HG02884 (cell line): ENCODE results near the gene ABT1.
"Not testable (repeated sequence)": the region's sequence is repeated elsewhere in the genome, so short reads cannot be mapped to it uniquely, and the experiment has no call there.

ENCODE experiments used
- ATAC-seq: cut with Tn5 transposase; IDR thresholded peaks from one replicate; pipeline ENCODE4 v1.9.1; 2021; ENCODE audit warnings: mild to moderate bottlenecking, moderate library complexity; ENCODE audit not compliant: unreplicated experiment

The ABT1 gene

GRCh38 chr6:26596579-26597388 is at the start of gene ABT1:
Gene ABT1 (plus strand): TSS chr6:26596953. CDS start chr6:26596983, 30 bp downstream.
- ATAC-seq, result peak; percentile 68

- not testable (repeated sequence) for ATAC-seq
Observed at GRCh38 chr6:26547363-26547762, 49.4 kb upstream of the ABT1 start.

- ATAC-seq, result no peak
Observed at GRCh38 chr6:26550250-26550993, 46.3 kb upstream of the ABT1 start.

DNA sequence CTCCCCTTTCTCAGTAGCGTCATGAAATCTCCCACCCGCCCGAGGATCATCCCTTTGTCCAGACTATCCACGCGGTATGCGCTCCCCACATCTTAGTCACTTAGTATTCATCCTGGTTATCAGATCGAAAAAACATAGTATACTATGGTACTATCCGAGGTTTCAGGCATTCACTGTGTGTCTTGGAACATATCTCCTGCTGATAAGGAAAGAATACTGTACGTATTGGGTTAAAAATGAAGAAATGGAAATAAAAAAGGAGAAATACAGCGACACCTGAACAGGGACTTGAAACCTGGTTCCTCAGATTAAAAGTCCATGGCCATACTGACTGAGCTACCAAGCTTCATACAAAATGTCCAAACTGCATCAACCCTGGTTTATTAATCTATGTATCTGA is 44.5 kb upstream of the ABT1 start:
- no peak for ATAC-seq

DNA sequence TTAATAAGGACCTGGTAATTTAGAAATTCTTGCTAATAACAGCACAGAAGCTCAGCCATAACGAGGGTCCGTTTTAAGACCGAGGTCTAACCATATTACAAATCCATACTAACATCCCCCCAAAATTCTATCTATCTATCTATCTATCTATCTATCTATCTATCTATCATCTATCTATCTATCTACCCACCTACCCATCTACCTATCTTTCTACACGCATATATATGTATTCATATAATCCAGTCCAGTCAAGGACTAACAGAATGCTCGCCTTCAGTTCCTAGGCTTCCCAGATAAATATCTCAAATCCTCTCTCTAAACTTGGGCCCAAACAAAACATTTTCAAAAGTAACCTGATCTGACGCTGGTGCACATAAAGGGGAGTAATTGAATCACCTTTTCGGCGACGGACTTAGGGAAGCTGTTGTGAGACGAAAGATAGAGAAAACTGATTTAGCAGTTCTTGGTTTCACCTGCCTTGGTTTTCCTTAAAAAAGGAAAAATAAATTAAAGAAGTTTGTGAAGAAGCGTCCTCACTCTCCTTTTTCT is 44.0 kb upstream of the ABT1 start:
- no peak for ATAC-seq

- ATAC-seq, result no peak
Observed at GRCh38 chr6:26553264-26553634, 43.5 kb upstream of the ABT1 start.

DNA sequence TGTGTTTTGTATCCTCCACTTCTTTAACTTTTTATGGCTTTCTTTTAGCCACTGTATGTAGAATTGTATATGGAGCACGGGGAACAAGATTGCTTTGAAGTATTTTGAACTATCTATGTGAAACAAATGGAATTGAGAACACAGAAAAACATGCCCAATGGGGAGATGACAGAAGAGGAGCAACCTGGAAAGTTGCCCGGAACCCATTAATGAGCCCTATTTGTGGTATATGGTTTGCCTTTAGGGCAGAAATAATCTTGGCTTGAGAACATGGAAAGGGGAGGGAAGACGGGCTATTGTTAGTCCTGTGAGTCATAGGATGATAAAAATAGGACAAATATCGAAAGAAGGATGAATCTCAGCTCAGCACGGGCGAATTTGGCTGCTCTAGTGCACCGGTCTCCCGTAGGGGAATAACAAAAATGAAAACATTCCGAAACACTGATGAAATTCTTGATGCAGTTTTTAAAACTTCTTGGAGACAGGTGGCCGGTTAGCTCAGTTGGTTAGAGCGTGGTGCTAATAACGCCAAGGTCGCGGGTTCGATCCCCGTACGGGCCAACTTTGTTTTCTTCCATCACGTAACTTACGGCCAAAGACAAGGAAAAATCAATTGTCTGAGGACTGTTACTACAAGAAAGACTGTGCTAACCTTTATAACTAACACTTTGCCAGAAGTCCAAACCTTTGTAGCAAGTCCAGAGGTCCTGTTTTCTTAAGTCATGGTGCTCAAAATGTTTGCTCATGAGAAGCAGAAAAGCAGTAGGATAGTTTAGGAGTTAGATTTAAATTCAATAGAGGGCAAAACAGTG is 42.9 kb upstream of the ABT1 start:
- peak; percentile 43 for ATAC-seq

GRCh38 chr6:26554447-26554696 is 42.4 kb upstream of the ABT1 start:
- peak; percentile 1 for ATAC-seq

GRCh38 chr6:26554697-26555504 is 41.9 kb upstream of the ABT1 start:
- no peak for ATAC-seq

DNA sequence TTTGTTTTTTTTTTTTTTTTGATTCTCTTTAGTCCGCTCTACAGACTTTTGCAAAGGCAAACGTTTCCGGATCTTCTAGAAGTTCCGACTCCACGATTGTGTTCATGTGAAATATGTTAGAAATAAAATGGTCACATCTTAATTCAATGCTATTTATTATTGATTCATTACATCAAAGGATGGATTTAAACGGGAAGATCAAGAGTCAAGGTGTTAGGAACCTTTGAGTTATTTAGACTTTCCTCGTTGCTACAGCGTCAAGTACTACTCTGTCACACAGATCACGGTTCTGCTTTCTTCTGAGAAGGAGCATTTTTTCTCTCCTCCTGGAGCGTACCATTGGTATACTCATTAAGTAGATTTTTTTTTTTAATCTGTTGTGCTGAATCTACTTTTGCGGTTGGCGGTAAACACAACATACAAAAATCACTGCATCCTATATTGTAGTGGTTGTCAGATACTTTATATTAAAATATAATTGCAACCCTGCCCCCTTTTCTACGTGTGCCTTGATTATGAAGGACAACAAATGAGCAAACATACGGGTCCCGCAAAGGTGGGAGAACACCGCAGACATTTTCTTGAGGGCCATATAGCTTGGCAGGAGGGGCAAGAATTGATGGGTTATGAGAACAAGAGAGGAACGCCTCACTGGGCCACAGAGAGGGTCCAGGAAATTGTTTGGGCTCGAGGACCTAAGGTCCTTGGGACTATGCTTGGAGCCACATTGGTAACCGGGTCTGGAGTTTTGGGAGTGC is 41.1 kb upstream of the ABT1 start:
- ATAC-seq, result no peak

GRCh38 chr6:26556263-26557070 is 40.3 kb upstream of the ABT1 start:
- ATAC-seq, result no peak

- ATAC-seq, result no peak
Observed at GRCh38 chr6:26561533-26562466, 35.0 kb upstream of the ABT1 start.

- ATAC-seq, result no peak
Observed at GRCh38 chr6:26563488-26563887, 33.3 kb upstream of the ABT1 start.

GRCh38 chr6:26568601-26569432 is 27.9 kb upstream of the ABT1 start:
- ATAC-seq, result peak; percentile 54

- ATAC-seq, result no peak
Observed at GRCh38 chr6:26569433-26569764, 27.4 kb upstream of the ABT1 start.

- no peak for ATAC-seq
Observed at GRCh38 chr6:26570027-26570809, 26.5 kb upstream of the ABT1 start.
